H1 (cell line): Measurements from ENCODE around the gene CDX4.

Source experiments
- CTCF ChIP-seq, 3 experiments: IDR thresholded peaks; 1 replicate in 2 of 3; 2 replicates in 1 of 3; pipeline versions ENCODE4 v1.5.1 to v1.6.1; 2011; ENCODE audit warnings: low read length in 3 of 3, mild to moderate bottlenecking in 3 of 3, inconsistent platforms in 2 of 3, low read depth in 1 of 3, moderate library complexity in 1 of 3; ENCODE audit not compliant: insufficient read depth in 1 of 3; ENCODE audit errors: control extremely low read depth in 1 of 3
- EP300 ChIP-seq, 2 experiments: IDR thresholded peaks; 1 replicate in 1 of 2; 2 replicates in 1 of 2; pipeline ENCODE4 v1.6.1; 2011 to 2012; ENCODE audit warnings: low read depth in 2 of 2, low read length in 2 of 2, mild to moderate bottlenecking in 2 of 2, borderline replicate concordance in 1 of 2, inconsistent platforms in 1 of 2, moderate library complexity in 1 of 2
- EZH2 ChIP-seq: fragments of 200-600 bp; sonication (generic); IDR thresholded peaks from 2 replicates; pipeline ENCODE4 v1.7.1; 2012; ENCODE audit warnings: low read depth, mild to moderate bottlenecking, moderate library complexity, low read length, inconsistent platforms; ENCODE audit not compliant: severe bottlenecking
- GABPA ChIP-seq: IDR thresholded peaks from 2 replicates; pipeline ENCODE4 v1.6.1; 2011; ENCODE audit warnings: mild to moderate bottlenecking, low read length, moderate library complexity, borderline replicate concordance; ENCODE audit not compliant: insufficient read depth
- POLR2A ChIP-seq, 2 experiments: IDR thresholded peaks; 1 replicate in 1 of 2; 2 replicates in 1 of 2; pipeline ENCODE4 v1.6.1; 2011; ENCODE audit warnings: low read depth in 2 of 2, low read length in 2 of 2, mild to moderate bottlenecking in 2 of 2; ENCODE audit errors: control extremely low read depth in 1 of 2
- RAD21 ChIP-seq, 2 experiments: IDR thresholded peaks in 1 of 2; conservative IDR thresholded peaks in 1 of 2; 2 replicates each; pipeline ENCODE4 v1.6.1; 2011; ENCODE audit warnings: low read depth in 2 of 2, low read length in 2 of 2, improper control_type of control experiment in 1 of 2, inconsistent platforms in 1 of 2, mild to moderate bottlenecking in 1 of 2, moderate library complexity in 1 of 2

DNA sequence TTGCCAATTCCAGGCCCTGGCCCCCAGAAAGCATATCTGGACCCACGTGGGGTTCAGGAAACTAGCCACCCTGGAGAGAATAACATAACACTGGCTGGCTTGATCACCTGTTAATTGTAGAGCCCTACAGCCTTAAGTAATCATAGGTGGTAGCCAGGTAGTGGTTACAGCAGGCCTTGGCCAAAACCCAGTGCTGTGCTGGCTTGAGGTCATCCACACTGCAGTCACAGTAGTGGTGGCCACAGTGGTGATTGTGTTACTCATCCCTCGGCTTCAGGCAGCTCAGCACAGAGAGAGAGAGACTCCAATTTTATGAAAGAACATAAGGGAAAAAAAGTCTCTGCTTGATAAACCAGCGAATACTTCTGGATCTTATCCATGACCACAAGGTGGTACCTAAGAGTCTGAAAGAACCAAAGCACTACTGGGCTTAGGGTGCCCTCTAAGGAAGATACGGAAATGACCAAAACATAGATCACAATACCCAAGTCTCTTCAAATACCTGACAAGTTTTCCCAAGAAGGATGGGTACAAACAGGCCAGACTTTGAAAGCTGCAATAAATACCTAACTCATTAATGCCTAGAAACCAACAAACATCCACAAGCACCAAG lies 46.6 kb upstream of the CDX4 start:
- TF ChIP-seq CTCF (IDR thresholded peaks at IDR 0.05; ENCODE audit: control extremely low read depth in 1 of 3, insufficient read depth in 1 of 3, low read depth in 1 of 3, low read length in 3 of 3), result peak in 2 of 3 experiments; percentile 21 to 67; a peak in 3 of 4 replicates
- no peak for TF ChIP-seq POLR2A (IDR thresholded peaks at IDR 0.05; ENCODE audit: control extremely low read depth in 1 of 2, low read depth in 2 of 2, low read length in 2 of 2)
- TF ChIP-seq EP300 (IDR thresholded peaks at IDR 0.05; ENCODE audit: borderline replicate concordance in 1 of 2, low read depth in 2 of 2, low read length in 2 of 2), result no peak
- no peak for TF ChIP-seq EZH2
- TF ChIP-seq RAD21 (IDR thresholded peaks at IDR 0.05 in 1 of 2, conservative IDR thresholded peaks at IDR 0.05 in 1 of 2; ENCODE audit: low read depth in 2 of 2, low read length in 2 of 2), result peak; percentile 39 to 46; a peak in 3 of 4 replicates
- no peak for TF ChIP-seq GABPA
